GM18519 (cell line): ENCODE measurements around the gene INO80D.
"Not testable (repeated sequence)": the region's sequence is repeated elsewhere in the genome, so short reads cannot be mapped to it uniquely, and the experiment has no call there.

Source experiments
- ATAC-seq: cut with Tn5 transposase; IDR thresholded peaks from one replicate; pipeline ENCODE4 v1.9.1; 2021; ENCODE audit warnings: mild to moderate bottlenecking, moderate library complexity; ENCODE audit not compliant: unreplicated experiment, low FRiP score

Gene INO80D

GRCh38 chr2:205982776-205983327 lies 103.1 kb downstream of the INO80D start:
- ATAC-seq = no peak

DNA sequence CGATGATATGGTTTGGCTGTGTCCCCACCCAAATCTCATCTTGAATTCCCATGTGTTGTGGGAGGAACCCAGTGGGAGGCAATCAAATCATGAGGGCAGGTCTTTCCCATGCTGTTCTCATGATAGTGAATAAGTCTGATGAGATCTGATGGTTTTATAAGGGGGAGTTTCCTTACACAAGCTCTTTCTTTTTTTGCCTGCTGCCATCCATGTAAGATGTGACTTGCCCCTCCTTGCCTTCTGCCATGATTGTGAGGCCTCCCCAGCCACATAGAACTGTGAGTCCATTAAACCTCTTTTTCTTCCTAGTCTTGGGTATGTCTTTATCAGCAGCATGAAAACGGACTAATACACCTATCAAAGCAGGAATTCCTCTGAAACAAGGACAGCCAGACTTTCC lies 107.2 kb downstream of the INO80D start:
- not testable (repeated sequence) for ATAC-seq

DNA sequence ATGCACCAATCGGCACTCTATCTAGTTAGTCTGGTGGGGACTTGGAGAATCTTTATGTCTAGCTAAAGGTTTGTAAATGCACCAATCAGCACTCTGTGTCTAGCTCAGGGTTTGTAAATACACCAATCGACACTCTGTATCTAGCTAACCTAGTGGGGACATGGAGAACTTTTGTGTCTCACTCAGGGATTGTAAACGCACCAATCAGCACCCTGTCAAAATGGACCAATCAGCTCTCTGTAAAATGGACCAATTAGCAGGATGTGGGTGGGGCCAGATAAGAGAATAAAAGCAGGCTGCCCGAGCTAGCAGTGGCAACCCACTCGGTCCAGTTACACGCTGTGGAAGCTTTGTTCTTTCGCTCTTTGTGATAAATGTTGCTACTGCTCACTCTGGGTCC lies 108.3 kb downstream of the INO80D start:
- ATAC-seq = not testable (repeated sequence)

DNA sequence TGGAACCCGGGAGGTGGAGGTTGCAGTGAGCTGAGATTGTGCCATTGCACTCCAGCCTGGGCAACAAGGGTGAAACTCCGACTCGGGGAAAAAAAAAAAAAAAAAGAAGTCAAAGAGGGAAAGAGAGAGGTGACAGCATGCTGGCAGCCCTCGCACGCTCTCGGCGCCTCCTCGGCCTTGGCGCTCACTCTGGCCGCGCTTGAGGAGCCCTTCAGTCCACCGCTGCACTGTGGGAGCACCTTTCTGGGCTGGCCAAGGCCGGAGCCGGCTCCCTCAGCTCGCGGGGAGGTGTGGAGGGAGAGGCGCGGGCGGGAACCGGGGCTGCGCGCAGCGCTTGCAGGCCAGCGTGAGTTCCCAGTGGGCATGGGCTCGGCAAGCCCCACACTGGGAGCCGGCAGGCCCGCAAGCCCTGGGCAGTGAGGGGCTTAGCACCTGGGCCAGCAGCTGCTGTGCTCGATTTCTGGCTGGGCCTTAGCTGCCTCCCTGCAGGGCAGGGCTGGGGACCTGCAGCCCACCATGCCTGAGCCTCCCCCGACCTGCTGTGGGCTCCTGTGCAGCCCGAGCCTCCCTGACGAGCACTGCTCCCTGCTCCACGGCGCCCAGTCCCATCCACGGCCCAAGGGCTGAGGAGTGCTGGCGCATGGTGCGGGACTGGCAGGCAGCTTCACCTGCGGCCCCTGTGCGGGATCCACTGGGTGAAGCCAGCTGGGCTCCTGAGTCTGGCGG lies 108.9 kb downstream of the INO80D start:
- ATAC-seq = not testable (repeated sequence)

- ATAC-seq = no peak
Measured at GRCh38 chr2:205976120-205976814, 109.7 kb downstream of the INO80D start.

- no peak for ATAC-seq
Measured at GRCh38 chr2:205975082-205975949, 110.7 kb downstream of the INO80D start.

GRCh38 chr2:205972113-205972512 lies 113.9 kb downstream of the INO80D start:
- ATAC-seq = no peak

DNA sequence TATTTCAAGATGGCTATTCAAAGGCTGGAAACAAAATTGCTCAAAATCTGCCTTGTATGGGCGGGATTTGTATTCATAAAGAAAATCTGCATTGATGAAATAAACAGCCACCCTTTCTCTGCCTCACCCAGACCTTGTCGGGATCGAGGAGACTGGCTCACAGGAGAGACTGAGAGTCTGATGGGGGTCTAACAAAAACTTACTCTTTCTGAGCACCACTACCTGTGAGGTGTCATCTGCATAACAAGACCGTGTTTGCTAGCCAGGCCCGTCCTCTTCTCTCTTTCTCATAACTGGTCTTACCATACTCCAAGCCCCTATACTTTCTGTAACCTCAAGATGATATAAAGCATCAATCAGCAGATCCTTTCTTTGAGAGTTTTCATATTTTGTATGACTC lies 115.6 kb downstream of the INO80D start:
- no peak for ATAC-seq

DNA sequence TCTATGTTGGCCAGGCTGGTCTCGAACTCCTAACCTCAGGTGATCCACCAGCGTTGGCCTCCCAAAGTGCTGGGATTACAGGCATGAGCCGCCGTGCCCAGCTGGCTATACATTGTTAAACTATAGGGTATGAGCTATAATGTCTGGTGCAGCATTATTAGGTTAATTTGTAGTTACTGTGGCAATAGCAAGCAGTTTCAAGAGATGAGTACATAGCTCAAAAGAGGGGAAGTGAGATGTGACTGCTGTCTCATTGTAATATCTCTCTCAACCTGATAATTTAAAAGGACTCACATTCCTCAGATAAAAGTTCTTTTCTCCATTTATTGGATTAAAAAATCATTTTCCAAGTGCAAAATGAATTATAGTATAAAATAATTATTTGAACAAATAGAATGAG lies 116.4 kb downstream of the INO80D start:
- ATAC-seq = no peak

DNA sequence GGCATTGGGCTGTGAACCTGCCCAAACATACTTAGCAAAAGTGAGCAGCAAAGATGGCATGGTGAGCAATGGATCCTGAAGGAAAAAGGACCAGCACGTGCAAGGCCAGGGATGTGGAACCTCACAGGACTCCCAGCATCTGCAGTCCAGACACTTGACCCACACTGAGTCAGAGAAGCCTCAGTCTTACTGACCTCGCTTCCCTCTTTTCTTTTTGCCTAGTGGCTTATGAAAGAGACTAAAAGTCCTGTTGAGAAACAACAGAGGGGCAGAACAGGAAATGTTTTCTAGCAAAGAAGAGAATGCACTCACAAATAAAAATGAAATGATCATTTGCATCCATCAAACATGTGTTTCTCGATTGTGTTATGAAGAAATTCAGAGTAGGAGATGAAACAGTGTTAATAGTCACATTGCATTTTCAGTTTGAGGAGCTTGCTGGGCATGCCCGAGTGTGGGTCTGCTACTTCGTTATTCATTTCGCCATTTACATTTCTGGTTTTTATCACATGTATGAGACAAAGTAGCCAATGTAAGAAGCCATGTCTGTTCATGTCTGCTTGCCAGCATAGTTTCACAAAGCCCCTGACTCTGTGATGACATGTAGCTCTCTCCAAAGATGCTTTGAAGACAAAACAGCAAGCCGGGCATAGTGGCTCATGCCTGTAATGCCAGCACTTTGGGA lies 118.4 kb downstream of the INO80D start:
- no peak for ATAC-seq

GRCh38 chr2:205965707-205966106 lies 120.3 kb downstream of the INO80D start:
- ATAC-seq = no peak

DNA sequence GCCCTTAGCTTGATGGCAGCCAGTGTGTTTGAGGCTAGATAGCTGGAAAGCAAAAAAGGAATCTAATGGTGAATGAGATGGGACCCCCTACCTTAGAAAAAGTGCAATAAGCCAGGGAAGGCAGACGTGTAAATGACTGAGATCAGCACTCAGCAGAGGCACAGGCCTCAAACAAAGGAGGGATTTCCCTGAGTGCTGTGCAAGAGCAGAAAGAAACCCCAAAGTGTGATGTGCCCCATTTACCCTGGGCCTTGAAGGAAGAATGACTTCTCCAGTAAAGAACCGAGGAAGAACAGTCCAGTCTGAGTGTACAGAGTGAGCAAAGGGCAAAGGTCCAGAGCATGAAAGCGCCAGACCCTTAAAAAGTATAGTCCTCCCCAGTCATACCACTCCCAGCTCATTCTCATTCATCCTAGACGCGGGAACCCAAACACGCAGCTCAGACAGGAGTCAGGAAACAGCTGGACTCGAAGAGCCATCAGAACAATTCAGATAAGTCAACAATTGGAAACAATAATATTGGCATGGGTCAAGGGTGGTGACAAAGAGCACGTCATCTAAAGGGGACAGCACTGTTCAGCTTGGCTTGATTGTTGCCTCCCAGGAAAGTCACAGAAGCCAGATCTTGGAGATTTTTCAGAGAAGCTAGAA lies 121.7 kb downstream of the INO80D start:
- no peak for ATAC-seq

DNA sequence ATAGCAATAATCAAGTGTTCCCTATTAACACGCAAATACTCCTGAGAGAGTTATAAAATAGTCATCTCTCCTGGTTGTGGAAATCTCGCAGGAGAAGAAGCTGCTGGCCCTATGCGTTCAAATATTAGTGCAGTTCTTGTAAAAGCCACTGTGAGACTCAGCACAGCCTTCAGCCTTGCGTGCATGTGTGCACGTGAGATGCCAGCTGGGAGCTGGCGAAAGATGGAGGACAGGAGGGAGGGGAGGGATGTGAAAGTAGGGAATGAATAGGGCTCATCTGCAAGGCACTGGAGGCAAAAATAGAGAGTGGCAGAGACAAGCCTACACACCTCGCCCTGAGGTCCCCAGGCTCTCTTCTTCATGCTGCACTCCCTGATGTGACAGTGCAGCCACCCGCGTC lies 126.5 kb downstream of the INO80D start:
- no peak for ATAC-seq

DNA sequence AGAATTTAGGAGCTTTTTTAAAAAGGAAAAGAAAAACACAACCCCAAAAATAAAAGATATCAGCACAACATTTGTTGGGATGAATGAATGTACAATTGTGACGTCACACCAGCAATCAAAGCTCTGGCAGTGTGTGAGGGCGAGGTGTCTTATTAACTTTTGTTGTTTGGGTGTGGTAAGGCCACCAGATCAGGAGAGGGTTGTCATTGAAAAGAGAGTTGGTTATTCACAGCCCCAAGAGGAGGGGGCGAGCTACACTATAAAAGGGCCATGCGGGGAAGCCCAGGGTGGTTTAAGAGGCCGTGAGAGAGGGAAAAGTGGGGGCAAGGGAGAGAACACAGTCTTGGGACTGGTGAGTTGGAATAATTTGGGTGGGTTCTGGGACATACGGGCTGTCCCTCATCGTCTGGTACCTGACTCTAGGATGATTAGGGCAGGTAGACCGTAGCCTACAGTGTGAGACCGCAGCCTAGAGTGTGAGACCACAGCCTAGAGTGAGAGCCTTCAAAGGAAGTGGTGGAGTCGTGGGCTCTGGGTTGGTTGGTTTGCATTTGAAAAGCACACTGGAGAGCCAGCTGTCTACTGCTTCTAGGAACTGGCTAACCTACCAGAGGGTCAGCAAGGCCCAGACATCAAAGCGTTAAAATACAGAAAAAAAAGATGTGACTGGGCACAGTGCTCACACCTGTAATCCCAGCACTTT lies 128.4 kb downstream of the INO80D start:
- no peak for ATAC-seq

GRCh38 chr2:205954707-205955106 lies 131.3 kb downstream of the INO80D start:
- ATAC-seq = no peak

- ATAC-seq = no peak
Measured at GRCh38 chr2:205952282-205952681, 133.7 kb downstream of the INO80D start.

GRCh38 chr2:205948883-205949282 lies 137.1 kb downstream of the INO80D start:
- no peak for ATAC-seq

- ATAC-seq = no peak
Measured at GRCh38 chr2:205948496-205948837, 137.5 kb downstream of the INO80D start.
